Kidney (tissue), 14 donors: Measurements from ENCODE around the gene SHOX. TPM values are rescaled to one million over a fixed set of nuclear protein-coding genes. Genes with fewer than 3 reads are reported as not detected.
"Not testable (repeated sequence)": the region's sequence is repeated elsewhere in the genome, so short reads cannot be mapped to it uniquely, and the experiment has no call there.

Experiments
- DNase-seq, 5 donors: peaks; one replicate each; pipeline ENCODE4 v3.0.0-alpha.2; 2013 to 2020
- FAIRE-seq: peaks from 2 replicates; lab custom pipeline; 2012; peaks lifted over from hg19 to GRCh38; lab: Jason Lieb, UNC
- H3K27ac ChIP-seq, 2 donors: one replicate each; pipeline ENCODE4 v1.7.0; 2013; ENCODE audit warnings: low read depth in 2 of 2, low read length in 2 of 2, inconsistent platforms in 1 of 2
- H3K27me3 ChIP-seq: one replicate; pipeline ENCODE4 v1.7.1; 2013; ENCODE audit warnings: low read length, inconsistent platforms; ENCODE audit not compliant: control insufficient read depth, insufficient read depth
- H3K36me3 ChIP-seq, 3 donors: one replicate each; pipeline versions ENCODE4 v1.7.0 to v1.7.1; 2013; ENCODE audit warnings: low read length in 3 of 3, control low read depth in 1 of 3, inconsistent platforms in 1 of 3; ENCODE audit not compliant: insufficient read depth in 3 of 3, control insufficient read depth in 2 of 3
- H3K4me1 ChIP-seq, 3 donors: one replicate each; pipeline versions ENCODE4 v1.7.0 to v1.7.1; 2013; ENCODE audit warnings: low read length in 3 of 3, inconsistent platforms in 1 of 3, low read depth in 1 of 3; ENCODE audit not compliant: control insufficient read depth in 2 of 3, insufficient read depth in 2 of 3
- H3K4me3 ChIP-seq, 3 donors: one replicate each; pipeline versions ENCODE4 v1.7.0 to v1.8.1; 2013; ENCODE audit warnings: low read length in 3 of 3, control low read depth in 1 of 3, inconsistent platforms in 1 of 3
- H3K9ac ChIP-seq, 3 donors: one replicate each; pipeline versions ENCODE4 v1.7.0 to v1.7.1; 2013; ENCODE audit warnings: low read length in 3 of 3, control low read depth in 1 of 3, inconsistent platforms in 1 of 3
- H3K9me3 ChIP-seq, 3 donors: one replicate each; pipeline versions ENCODE4 v1.7.0 to v1.7.1; 2013; ENCODE audit warnings: low read length in 3 of 3, control low read depth in 1 of 3, inconsistent platforms in 1 of 3; ENCODE audit not compliant: control insufficient read depth in 2 of 3, insufficient read depth in 1 of 3
- intact Hi-C: fragments of 100-400 bp; cut with DNase I; formaldehyde crosslinking; loops from one replicate; pipeline ENCODE4 v1.11.1; 2022
- polyA plus RNA-seq: library from polyadenylated mRNA; stranded (reverse); fragments of 350-450 nt; fragmentation: Illumina TruSeq; extraction: RNeasy Lipid Tissue Mini Kit (QIAGEN cat#74804); gene quantifications from one replicate; pipeline ENCODE4 v1.2.3, GENCODE V29; 2014; ENCODE audit warnings: low read depth, low replicate concordance; ENCODE audit not compliant: insufficient read depth
- total RNA-seq: library from RNA; stranded (reverse); fragmentation: NEBNext Ultra II Directional; extraction: Animal tissue kit (Norgen Biotek cat#: 25700); gene quantifications from one replicate; pipeline ENCODE4 v1.2.1, GENCODE V29; 2021
- TF ChIP-seq, protein P1 (sequence below): IDR thresholded peaks from 3 replicates; pipeline ENCODE4 v1.5.1; 2012; ENCODE audit warnings: mild to moderate bottlenecking, moderate library complexity, borderline replicate concordance; ENCODE audit not compliant: insufficient read depth; ENCODE audit errors: extremely low read depth
- donor health status: control.
- donor health status: control.
- donor health status: control.
- donor health status: control.
- donor health status: control.
- donor health status: DM: yes; HTN: yes; CAD: no.
- donor health status: Normal renal cell carcinoma (clear cell type).

The SHOX gene
- total and polyA plus RNA-seq, 2 donors from 2014 or later, result not detected

DNA sequence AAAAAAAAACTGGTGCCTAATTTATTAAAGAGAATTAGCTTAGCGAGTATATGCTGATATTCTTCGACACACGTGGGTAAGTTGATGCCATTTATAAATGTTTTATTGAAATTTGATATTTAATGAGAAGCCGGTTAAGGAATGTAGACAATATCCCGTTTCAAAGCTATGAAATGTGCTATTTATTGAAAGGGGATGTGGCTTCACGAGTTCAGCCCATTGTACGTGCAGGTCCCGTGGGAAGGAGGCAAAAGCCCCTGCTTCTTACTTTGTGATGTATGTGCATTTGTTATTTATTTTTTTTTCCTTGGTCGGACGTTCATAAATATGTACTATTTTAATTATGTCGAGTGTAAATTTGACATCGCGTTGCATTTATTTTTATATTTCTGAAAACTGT, 20.2 kb downstream of the SHOX start:
- no peaks in the 10 kb centered on the region for H3K36me3 ChIP-seq
- TF ChIP-seq, protein P1, sequence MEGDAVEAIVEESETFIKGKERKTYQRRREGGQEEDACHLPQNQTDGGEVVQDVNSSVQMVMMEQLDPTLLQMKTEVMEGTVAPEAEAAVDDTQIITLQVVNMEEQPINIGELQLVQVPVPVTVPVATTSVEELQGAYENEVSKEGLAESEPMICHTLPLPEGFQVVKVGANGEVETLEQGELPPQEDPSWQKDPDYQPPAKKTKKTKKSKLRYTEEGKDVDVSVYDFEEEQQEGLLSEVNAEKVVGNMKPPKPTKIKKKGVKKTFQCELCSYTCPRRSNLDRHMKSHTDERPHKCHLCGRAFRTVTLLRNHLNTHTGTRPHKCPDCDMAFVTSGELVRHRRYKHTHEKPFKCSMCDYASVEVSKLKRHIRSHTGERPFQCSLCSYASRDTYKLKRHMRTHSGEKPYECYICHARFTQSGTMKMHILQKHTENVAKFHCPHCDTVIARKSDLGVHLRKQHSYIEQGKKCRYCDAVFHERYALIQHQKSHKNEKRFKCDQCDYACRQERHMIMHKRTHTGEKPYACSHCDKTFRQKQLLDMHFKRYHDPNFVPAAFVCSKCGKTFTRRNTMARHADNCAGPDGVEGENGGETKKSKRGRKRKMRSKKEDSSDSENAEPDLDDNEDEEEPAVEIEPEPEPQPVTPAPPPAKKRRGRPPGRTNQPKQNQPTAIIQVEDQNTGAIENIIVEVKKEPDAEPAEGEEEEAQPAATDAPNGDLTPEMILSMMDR, result no peak
- intact Hi-C loops, result no loop called here
- H3K4me1 ChIP-seq, result no peaks in the 10 kb centered on the region
- H3K27ac ChIP-seq, result no peak overlapping the region
- no peak overlapping the region for H3K9ac ChIP-seq
- H3K9me3 ChIP-seq, result no peaks in the 10 kb centered on the region
- no peak for FAIRE-seq
- DNase-seq, result no peak
- no peak overlapping the region for H3K4me3 ChIP-seq
- H3K27me3 ChIP-seq, result peaks cover 8% of the 10 kb centered on the region

GRCh38 chrX:651922-652321, 21.3 kb downstream of the SHOX start:
- H3K9me3 ChIP-seq, H3K4me3 ChIP-seq, H3K27ac ChIP-seq, intact Hi-C loops, FAIRE-seq, H3K9ac ChIP-seq, H3K27me3 ChIP-seq, H3K36me3 ChIP-seq, DNase-seq, H3K4me1 ChIP-seq: not testable (repeated sequence)

- DNase-seq (no peak), FAIRE-seq (no peak)
- Histone ChIP-seq H3K27ac (no peak overlapping the region), H3K27me3 (peaks cover 8% of the 10 kb centered on the region), H3K4me1 (no peaks in the 10 kb centered on the region), H3K9me3 (no peaks in the 10 kb centered on the region), H3K4me3 (no peak overlapping the region), H3K36me3 (no peaks in the 10 kb centered on the region), H3K9ac (no peak overlapping the region)
- TF ChIP-seq, protein P1, result no peak
- intact Hi-C loops, result no loop called here
Measured at GRCh38 chrX:652341-652741, 21.8 kb downstream of the SHOX start.

- Histone ChIP-seq H3K27ac (no peak overlapping the region), H3K9ac (no peak overlapping the region), H3K4me1 (no peaks in the 10 kb centered on the region), H3K27me3 (peaks cover 8% of the 10 kb centered on the region), H3K4me3 (no peak overlapping the region), H3K9me3 (no peaks in the 10 kb centered on the region), H3K36me3 (no peaks in the 10 kb centered on the region)
- DNase-seq (no peak), FAIRE-seq (no peak)
- TF ChIP-seq, protein P1, result no peak
- intact Hi-C loops, result no loop called here
Measured at GRCh38 chrX:653306-653705, 22.7 kb downstream of the SHOX start.
